Upper lobe of left lung (tissue), 6 donors: Measurements from ENCODE around the gene TMSB10. TPM values are rescaled to one million over a fixed set of nuclear protein-coding genes. Genes with fewer than 3 reads are reported as not detected.

ENCODE experiments used
- ATAC-seq, 2 donors: fragments of 200-7000 bp; cut with Tn5 transposase; one replicate each; pipeline ENCODE4 v1.9.1; 2022; ENCODE audit warnings: mild to moderate bottlenecking in 2 of 2, moderate library complexity in 2 of 2; ENCODE audit not compliant: low FRiP score in 2 of 2
- DNase-seq, 2 donors: peaks; one replicate each; pipeline ENCODE4 v3.0.0-alpha.2; 2019 to 2020
- H3K27ac ChIP-seq, 4 donors: fragments of 200-600 bp; sonication (generic); one replicate each; pipeline ENCODE4 v1.5.1; 2016 to 2019
- H3K27me3 ChIP-seq, 4 donors: fragments of 200-600 bp; sonication (generic); one replicate each; pipeline ENCODE4 v1.5.1; 2017 to 2019
- H3K36me3 ChIP-seq, 4 donors: fragments of 200-600 bp; sonication (generic); one replicate each; pipeline ENCODE4 v1.5.1; 2016 to 2019
- H3K4me1 ChIP-seq, 4 donors: fragments of 200-600 bp; sonication (generic); one replicate each; pipeline ENCODE4 v1.5.1; 2018 to 2019
- H3K4me3 ChIP-seq, 4 donors: fragments of 200-600 bp; sonication (generic); one replicate each; pipeline ENCODE4 v1.5.1; 2017 to 2019; ENCODE audit warnings: mild to moderate bottlenecking in 2 of 4, moderate library complexity in 1 of 4
- H3K9me3 ChIP-seq, 4 donors: fragments of 200-600 bp; sonication (generic); one replicate each; pipeline ENCODE4 v1.5.1; 2018 to 2019
- CTCF ChIP-seq, 6 experiments: fragments of 450-650 bp in 4 of 6; fragments of 200-600 bp in 2 of 6; sonication (generic) in 2 of 6; IDR thresholded peaks; one replicate each; pipeline ENCODE4 v1.5.1; 2016 to 2019; ENCODE audit warnings: antibody characterized with exemption in 6 of 6
- EP300 ChIP-seq, 4 donors: sonication (generic); formaldehyde crosslinking; IDR thresholded peaks; one replicate each; pipeline ENCODE4 v1.5.1; 2017; ENCODE audit warnings: antibody characterized with exemption in 4 of 4, control low read depth in 2 of 4
- POLR2A ChIP-seq, 4 donors: fragments of 450-650 bp; IDR thresholded peaks; one replicate each; pipeline ENCODE4 v1.5.1; 2016 to 2017; ENCODE audit warnings: antibody characterized with exemption in 4 of 4, mild to moderate bottlenecking in 2 of 4
- POLR2AphosphoS5 ChIP-seq, 2 donors: sonication (generic); formaldehyde crosslinking; IDR thresholded peaks; one replicate each; pipeline ENCODE4 v1.5.1; 2017; ENCODE audit warnings: antibody characterized with exemption in 2 of 2
- WGBS, 2 donors: methylation state at CpG; one replicate each; pipeline ENCODE4 v1.1.5; 2017 to 2018; 5-methylcytosine and 5-hydroxymethylcytosine counted together
- total RNA-seq, 6 donors: library from RNA; depleted of rRNA in 4 of 6; stranded (reverse); fragments of >200 nt in 4 of 6; gene quantifications; one replicate each; pipeline versions ENCODE4 v1.1.0 to v1.2.1, GENCODE V29; 2016 to 2021
- donor health status: DM: no; HTN: no; CAD: no; lungs with moderate emphysema.
- donor health status: DM: no; HTN: yes; CAD: no; lungs with severe emphysema.

Gene TMSB10
- total RNA-seq, 6 donors from 2014 or later, result 1,275 to 5,234 (median 2,267) TPM

GRCh38 chr2:84879584-84880394 lies 25.7 kb upstream of the TMSB10 start:
- no peak for TF ChIP-seq EP300 (IDR thresholded peaks at IDR 0.05)
- TF ChIP-seq POLR2AphosphoS5 (IDR thresholded peaks at IDR 0.05), result no peak
- TF ChIP-seq POLR2A (IDR thresholded peaks at IDR 0.05), result no peak
- no peak for TF ChIP-seq CTCF (IDR thresholded peaks at IDR 0.05)
- DNase-seq (peak in 1 of 2 donors; percentile 58), ATAC-seq (no peak)
- H3K4me1 ChIP-seq, result peaks cover 20 to 32% (median 27%) of the 10 kb centered on the region in 4 donors
- no peak overlapping the region for H3K27ac ChIP-seq
- H3K9me3 ChIP-seq, result no peaks in the 10 kb centered on the region
- peak overlapping the region in 3 of 4 donors; percentile 55 to 74 (median 65) for H3K4me3 ChIP-seq
- peaks cover 0 to 11% (median 4%) of the 10 kb centered on the region in 4 donors for H3K27me3 ChIP-seq
- 7 to 14% methylated on average over 35 to 45 of the region's 45 CpGs for WGBS, 2 donors
- H3K36me3 ChIP-seq, result no peaks in the 10 kb centered on the region

DNA sequence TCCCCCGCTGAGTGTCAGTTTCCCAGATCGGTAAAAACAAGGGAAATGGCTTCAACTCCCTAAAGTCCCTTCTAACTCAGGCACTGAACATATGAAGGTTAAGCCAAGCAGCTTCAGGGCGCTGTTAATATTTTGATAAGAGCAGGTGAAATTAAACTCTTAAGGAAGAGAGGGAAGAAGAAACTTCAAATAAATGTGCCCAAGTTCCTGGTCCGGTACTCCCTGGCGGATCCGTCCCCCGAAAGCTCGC lies 25.1 kb upstream of the TMSB10 start:
- WGBS, 2 donors, result 0 to 2% methylated on average over 8 of the region's 8 CpGs
- Histone ChIP-seq H3K4me1 (peaks cover 20 to 32% (median 27%) of the 10 kb centered on the region in 4 donors), H3K4me3 (peak overlapping the region; percentile 35 to 74 (median 60)), H3K27ac (no peak overlapping the region), H3K9me3 (no peaks in the 10 kb centered on the region), H3K27me3 (peaks cover 0 to 11% (median 4%) of the 10 kb centered on the region in 4 donors), H3K36me3 (no peaks in the 10 kb centered on the region)
- no peak for TF ChIP-seq EP300 (IDR thresholded peaks at IDR 0.05)
- TF ChIP-seq POLR2AphosphoS5 (IDR thresholded peaks at IDR 0.05), result no peak
- no peak for TF ChIP-seq POLR2A (IDR thresholded peaks at IDR 0.05)
- TF ChIP-seq CTCF (IDR thresholded peaks at IDR 0.05), result no peak
- ATAC-seq, result no peak
- DNase-seq, result no peak

GRCh38 chr2:84880645-84881521 lies 24.6 kb upstream of the TMSB10 start, which contains the start of gene TRABD2A:
TRABD2A (minus strand) TSS chr2:84881084; CDS start chr2:84881039, 45 bp downstream.
- no peaks in the 10 kb centered on the region for H3K9me3 ChIP-seq
- 0 to 3% methylated on average over 25 to 46 of the region's 77 CpGs for WGBS, 2 donors
- peak within 1 kb of the TSS in 2 of 4 donors; percentile 26 to 46 for H3K27ac ChIP-seq
- TF ChIP-seq POLR2AphosphoS5 (IDR thresholded peaks at IDR 0.05) (no peak), CTCF (IDR thresholded peaks at IDR 0.05) (no peak), EP300 (IDR thresholded peaks at IDR 0.05) (no peak), POLR2A (IDR thresholded peaks at IDR 0.05) (no peak)
- peak; percentile 38 to 90 for DNase-seq
- no peaks in the 10 kb centered on the region for H3K36me3 ChIP-seq
- H3K4me3 ChIP-seq, result peak within 1 kb of the TSS; percentile 35 to 74 (median 60)
- peaks cover 0 to 11% (median 4%) of the 10 kb centered on the region in 4 donors for H3K27me3 ChIP-seq
- ATAC-seq, result peak; percentile 17 to 59
- peaks cover 20 to 32% (median 27%) of the 10 kb centered on the region in 4 donors for H3K4me1 ChIP-seq

DNA sequence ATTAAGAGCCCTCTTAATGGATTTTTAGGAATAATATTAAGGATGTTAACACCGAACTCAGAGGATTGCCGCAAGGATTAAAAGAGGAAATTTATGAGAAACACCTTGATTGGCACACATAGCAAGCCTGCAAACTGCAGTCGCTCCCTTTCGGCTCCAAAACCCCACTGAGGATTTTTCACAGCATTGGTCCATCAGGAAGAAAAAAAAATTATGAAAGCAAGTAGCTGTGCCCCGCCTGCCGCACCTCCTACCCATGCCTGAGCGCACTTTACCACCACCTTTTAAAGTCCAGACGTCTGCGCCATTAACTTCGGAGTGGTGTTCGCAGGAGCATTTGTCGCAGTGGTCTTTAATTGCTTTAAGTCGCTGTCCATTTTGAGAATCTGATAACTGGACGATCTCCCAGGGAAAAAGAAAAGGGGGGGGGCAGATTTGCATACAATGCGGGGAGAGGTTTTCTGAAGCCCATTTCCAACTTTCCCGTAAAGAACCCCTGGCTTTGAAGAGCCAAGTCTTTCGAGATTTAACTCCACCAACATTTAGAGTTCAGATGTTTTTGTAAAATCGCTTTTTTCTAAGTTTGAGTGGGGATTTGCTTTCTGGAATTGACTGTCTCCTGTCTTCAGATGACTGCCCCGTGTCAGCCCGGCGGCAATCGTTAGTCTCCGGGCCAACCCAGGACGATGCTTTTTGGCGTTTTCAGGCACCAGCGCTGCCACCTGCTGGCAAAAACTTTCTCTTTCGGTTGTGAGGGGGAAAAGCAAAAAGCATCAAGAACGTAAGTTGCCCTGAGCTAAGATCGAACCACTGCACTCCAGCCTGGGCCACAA lies 23.7 kb upstream of the TMSB10 start:
- peaks cover 0 to 11% (median 4%) of the 10 kb centered on the region in 4 donors for H3K27me3 ChIP-seq
- H3K27ac ChIP-seq, result peak overlapping the region in 2 of 4 donors; percentile 26 to 46
- no peaks in the 10 kb centered on the region for H3K9me3 ChIP-seq
- 1 to 2% methylated on average over 29 of the region's 29 CpGs for WGBS, 2 donors
- TF ChIP-seq POLR2AphosphoS5 (IDR thresholded peaks at IDR 0.05) (peak in 1 of 2 donors; percentile 43), CTCF (IDR thresholded peaks at IDR 0.05) (peak; percentile 59 to 74 (median 70)), POLR2A (IDR thresholded peaks at IDR 0.05) (no peak), EP300 (IDR thresholded peaks at IDR 0.05) (no peak)
- peak; percentile 48 to 89 for DNase-seq
- peaks cover 20 to 32% (median 27%) of the 10 kb centered on the region in 4 donors for H3K4me1 ChIP-seq
- ATAC-seq, result peak; percentile 83 to 90
- H3K4me3 ChIP-seq, result peak overlapping the region; percentile 13 to 74 (median 60)
- no peaks in the 10 kb centered on the region for H3K36me3 ChIP-seq
